ENCODE results near the gene ANTXR1.

Gene ANTXR1

DNA sequence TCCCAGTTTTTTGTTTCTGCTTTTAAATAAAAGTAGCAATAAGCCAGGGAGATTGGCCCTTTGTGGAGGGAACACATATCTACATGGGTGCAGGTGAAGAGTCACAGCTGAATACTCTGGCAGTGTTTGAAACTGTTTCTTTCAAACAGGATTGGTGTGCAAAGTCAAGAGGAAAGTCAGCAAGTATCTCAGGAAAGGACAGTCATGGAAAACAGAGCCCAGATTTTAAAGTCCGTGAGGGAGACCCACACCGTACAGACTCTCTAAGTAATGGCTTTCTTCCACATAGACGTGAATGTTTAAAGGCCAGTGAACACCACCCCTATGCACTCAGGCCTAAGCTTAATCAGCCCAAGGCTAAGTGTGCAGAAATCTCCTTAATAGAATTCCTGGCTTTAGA, 278.7 kb downstream of the ANTXR1 start:
- no peak for DNase-seq

GRCh38 chr2:69292256-69292655, 279.3 kb downstream of the ANTXR1 start:
- no peak for DNase-seq

DNA sequence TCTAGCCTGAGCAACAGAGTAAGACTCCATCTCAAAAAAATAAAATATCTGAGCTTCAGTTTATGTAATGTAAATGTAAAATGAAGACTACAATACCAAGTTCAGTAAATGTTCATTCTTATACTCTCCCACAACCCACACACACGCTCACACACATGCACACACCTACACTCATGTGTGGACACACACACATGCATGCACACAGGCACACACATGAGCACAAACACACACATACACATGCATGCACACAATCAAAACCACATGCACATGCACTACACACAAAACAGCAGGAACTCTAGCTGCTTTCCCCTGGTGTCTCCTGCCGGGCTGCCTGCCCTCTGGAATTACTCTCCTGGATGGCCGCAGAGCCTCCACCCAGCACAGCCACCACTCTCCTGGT, 283.4 kb downstream of the ANTXR1 start:
- no peak for DNase-seq

DNA sequence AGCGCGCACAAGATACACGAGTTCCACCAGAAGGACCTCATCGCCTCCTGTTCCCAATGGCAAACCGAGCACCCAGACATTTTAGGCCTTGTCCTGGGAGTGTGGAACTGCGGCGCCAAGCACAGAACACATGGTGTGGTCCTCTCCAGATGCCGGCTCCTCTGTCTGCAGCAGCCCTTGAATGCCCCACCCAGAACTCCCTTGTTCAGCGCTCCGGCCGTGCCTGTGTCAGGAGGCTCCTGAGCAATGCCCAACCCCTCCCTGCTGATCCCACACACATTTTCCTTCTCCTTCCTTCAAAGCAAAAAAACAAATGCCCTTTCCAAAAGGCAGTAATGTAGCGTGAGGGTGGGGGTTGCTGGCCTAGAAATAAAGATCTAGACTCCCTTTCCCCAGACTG, 284.2 kb downstream of the ANTXR1 start:
- DNase-seq: no peak

GRCh38 chr2:69298261-69298660, 285.3 kb downstream of the ANTXR1 start:
- no peak for DNase-seq

DNA sequence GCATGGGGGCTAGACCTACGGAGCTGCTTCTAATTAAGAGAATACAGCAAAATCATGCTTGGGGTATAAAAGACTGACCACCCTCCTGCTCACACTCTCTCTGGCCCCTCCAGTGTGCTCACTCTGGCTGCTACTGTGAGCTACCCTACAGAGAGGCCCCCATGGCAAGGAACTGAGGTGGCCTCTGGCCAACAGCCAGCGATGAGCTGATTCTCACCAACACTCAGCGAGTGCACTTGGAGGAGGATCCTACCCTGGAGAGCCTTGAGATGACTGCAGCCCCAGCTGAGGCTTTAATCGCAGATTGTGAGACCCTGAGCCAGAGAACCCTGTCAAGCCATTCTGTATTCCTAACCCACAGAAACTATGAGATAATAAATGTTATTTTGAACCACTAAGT, 285.9 kb downstream of the ANTXR1 start:
- no peak for DNase-seq
